ENCODE data around the gene TEAD4.

TEAD4 gene

DNA sequence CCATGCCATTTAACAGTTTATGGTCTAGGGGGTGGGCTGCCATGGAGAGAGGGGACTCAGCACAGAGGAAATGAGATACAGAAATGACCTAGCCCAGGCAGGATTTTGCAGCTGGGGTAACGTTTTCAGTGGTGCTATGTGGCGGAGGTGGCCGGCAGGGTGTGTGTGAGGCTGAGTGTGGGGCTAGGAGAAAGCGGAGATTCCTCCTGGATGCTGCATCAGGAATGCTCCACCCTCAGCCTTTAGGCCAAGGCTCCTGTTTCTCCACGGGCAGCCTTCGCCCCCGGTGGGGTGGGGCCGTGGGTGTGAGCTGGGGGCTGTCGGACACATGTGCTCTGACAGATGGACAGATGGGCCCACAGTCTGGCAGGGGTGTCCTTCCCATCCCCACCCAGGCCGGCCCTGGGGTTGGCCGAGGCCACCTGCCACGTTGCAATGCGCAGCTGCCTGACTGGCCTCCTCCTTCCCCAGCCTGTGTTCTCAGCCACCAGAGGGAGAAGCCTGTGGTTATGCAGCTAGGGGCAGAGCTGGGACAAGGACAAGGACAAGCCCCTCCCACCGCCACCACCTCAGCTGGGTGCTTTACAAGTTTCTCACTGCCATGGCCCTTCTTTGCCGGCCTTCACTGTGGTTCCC, 44.3 kb downstream of the TEAD4 start:
- DNase-seq: no peak

DNA sequence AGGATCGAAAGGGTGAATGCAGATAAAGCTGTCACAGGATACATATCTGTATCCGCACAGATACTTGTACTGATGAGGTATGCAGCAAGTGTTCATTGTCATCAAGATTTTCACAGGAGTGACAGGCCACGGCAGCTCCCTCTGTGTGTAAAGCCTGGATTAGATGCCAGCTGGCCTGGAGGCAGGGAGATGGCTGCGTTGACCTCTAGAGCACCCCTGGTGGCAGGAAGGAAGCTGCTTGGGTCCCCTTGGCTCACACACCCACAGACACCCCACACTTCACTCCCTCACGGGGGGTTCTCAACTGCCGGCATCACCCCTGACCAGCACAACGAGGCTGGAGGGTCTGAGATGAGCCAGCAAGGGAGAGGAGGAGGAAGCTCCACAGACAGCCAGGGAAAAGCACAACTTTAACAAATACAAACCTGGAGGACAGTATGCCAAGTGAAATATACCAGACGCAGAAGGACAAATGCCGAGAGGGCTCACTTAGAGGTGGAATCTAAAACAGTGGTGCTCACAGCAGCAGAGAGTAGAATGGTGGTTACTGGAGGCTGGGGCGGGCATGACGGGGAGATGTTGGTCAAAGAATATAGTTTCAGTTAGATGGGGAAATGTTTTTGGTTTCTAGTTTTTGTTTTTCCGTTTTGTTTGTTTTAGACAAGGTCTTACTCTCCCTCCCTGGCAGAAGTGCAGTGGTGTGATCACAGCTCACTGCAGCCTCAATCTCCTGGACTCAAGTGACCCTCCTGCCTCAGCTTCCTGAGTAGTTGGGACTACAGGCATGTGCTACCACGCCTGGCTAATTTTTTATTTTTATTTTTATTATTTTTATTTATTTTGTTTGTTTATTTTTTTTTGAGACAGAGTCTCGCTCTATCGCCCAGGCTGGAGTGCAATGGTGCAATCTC, 45.7 kb downstream of the TEAD4 start:
- DNase-seq: no peak

DNA sequence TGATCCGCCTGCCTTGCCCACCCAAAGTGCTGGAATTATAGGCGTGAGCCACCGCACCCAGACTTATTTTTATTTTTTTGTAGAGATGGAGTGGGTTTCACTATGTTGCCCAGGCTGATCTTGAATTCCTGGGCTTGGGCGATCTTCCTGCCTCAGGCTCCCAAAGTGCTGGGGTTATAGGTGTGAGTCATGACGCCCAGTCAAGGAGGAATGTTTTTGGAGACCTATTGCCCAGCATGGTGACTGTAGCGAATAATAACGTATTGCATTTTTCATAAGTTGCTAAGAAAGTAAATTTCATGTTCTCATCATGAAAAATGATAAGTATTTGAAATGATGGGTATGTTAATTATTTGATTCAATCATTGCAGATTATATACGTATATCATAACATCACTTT, 46.5 kb downstream of the TEAD4 start:
- DNase-seq: no peak

DNA sequence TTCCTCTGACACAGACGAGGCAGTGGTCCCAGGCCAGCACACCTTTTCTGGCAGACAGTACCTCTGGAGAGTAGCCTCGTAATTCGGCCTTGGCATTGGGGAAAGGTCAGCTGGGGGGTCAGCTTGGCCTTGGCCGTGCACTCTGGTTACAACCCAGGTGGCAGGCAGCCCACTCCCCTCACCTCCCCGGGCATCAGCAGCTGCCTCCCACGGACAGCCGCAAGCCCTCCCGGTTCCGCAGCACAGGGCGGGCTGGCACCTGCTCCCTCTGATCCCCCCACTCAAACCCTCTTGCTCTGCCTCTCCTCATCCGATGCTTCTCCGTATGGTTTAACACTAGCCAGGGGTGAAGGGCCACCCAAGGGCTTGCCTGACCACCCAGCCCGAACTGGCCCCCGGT, 50.6 kb downstream of the TEAD4 start:
- no peak for DNase-seq

DNA sequence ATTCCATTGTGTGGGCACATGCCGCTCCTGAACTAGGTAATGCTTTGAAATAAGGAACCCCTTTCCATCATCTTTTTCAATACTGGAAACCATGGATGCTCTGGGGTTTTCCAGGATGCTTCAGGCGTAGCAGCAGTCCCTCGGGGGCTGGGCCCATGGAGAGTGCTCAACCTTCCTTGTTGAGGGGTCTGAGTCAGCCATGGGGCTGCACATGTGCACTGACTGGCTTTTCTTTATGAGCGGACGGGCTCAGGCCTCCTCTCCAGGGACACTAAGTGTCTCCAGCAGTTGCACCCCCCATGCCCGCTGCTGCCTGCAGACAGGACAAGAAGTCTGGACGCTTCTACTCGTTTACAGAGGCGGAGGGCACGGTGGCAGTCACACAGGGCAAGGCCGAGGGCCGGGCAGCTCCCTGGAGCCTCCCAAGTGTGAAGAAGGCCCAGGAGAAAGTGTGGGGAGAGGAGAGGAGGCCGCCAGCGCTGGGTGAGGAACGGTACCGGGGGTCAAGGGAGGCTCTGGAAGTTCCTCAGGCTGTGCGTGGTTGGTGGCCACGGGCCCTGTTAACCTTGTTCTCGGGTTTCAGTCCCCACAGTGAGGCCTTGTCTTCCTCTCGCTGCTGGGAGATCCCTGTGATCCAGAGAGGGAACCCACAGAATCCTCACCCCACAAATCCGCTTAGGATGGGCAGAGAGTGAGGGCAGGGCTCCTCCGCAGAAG, 51.2 kb downstream of the TEAD4 start:
- no peak for DNase-seq

DNA sequence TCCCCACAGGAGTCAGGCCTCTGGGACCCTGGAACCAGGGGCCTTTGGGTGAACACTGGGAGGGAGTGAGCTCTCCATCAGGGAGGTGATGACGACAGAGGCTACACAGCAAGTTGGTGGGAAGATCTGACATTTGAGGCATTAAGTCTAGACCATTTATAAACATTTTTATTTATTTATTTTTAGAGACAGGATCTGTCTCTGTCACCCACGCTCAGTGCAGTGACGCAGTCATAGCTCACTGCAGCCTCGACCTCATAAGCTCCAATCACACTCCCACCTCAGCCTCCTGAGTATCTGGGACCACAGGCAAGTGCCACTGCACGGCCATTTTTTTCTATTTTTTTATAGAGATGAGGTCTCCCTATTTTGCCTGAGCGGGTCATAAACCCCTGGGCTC, 53.6 kb downstream of the TEAD4 start:
- no peak for DNase-seq

DNA sequence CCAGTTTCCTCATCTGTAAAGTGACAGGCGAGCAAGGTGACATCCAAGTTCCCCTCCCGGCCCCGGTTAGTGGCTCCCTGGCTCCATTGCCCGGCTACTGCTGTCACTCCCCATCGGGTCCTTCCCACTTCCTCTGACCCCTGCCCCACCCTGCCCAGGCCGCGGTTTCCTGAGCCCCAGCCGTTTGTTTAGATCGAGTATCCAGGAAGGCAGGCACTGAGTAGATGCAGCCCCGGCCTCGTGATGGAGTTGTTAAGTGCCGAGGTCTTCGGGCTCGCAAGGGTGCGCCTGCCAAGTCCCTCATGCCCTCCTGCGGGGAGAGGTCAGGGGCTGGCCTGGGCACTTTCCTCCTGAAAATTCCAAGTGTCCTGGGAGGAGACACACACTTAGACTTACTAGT, 55.4 kb downstream of the TEAD4 start:
- no peak for DNase-seq

DNA sequence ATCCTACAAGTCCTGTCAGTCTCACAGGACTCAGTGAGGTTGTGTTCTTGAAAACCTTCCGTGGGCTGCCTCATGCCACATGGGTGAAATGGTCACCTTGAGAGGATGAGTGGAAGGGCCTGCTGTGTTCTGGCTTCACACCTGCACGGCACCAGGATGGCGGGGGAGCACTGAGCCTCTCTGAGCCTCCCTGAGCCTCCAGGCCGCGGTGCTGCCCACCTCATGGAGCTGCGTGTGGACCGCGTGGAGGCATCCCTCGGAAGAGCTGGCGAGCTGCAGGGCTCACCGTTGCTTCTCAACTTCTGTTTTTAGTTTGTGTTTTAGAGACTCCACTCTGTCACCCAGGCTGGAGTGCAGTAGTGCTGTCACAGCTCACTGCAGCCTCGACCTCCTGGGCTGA, 56.2 kb downstream of the TEAD4 start:
- no peak for DNase-seq

DNA sequence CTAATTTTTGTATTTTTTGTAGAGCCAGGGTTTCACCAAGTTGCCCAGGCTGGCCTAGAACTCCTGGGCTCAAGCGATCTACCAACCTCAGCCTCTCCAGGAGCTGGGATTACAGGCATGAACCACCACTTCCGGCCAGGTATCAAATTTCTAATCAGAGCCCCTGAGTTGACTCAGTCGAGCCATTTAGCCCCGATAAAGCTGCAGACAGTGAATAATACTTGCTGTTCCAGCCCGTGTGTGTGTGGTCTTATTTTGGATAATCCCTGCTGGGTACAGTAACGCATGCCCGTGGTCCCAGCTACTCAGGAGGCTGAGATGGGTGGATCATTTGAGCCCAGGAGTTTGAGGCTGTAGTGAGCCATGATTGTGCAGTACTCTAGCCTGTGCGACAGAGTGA, 57.0 kb downstream of the TEAD4 start:
- no peak for DNase-seq

DNA sequence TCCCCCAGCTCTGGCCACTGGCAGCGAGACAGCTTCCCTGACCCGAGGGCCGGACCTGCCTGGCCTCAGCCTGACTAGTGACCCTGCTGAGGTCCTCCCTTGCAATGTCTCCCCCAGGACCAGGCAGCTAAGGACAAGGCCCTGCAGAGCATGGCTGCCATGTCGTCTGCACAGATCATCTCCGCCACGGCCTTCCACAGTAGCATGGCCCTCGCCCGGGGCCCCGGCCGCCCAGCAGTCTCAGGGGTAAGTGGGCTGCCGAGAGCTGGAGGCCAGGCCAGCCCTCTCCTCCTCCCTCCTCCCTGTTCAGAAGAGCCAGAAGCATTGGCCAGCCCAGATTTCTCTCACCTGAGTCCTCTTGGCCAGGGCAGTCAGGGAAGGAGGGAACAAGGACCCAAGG, 58.1 kb downstream of the TEAD4 start:
- no peak for DNase-seq

DNA sequence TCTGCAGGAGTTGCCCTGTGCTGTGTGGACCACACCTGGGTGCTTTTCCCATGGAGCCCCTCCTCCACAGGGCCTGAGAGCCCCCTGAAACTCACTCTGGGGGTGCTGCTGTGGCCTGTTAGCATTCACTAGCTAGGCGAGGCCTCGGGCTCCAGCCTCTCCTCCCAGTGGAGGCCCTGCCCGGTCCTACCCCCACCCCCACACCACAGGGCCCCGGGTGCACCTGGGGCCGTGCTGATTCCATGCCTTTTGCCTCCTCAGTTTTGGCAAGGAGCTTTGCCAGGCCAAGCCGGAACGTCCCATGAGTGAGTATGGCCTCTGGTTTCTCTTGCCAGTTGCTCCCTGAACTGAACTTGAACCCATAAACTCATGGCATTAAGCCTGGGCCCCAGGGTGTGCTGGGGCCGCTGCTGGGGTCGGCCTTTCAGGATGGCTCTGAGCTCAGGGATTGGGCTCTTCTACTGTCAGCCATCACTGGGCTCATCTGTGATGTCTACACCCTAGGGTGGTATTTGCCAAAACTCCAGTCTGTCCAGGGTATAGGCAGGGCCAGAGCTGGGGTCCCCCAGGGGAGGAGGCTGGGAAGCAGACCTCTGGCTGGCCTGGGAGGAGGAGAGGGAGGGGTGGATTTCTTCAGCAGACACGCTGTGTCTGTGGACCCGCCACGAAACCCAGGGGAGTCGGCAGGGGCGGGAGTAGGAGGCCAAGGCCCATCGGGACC, 59.2 kb downstream of the TEAD4 start:
- no peak for DNase-seq

DNA sequence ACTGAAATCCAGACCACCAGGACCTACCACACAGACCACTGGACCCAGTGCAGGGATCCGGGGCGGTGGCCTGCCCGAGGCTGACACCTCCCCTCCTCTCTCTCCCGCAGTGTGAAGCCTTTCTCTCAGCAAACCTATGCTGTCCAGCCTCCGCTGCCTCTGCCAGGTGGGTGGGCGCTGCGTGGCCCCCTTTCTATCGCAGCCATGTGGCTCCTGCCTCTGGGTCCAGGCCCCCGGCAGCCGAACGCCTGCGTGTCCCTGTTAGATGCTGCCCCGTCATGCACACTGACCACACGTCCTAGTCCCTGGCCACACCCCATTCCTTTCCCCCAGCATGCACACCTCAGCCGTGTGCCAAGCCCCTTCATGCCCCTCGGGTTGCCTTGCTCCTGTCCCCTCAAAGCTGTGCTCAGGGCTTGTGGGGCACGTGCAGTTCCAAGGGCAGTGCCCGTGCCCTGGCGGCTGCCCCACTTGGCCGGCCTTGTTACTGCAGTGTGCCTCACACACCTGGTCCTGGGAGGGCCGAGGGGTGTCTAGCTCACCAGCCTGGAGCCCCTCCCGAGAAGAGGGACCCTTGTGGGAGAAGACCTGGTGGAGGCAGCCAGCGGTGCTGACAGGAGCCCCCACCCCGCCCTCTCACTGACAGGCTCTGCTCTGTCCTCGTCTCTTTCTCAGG, 59.9 kb downstream of the TEAD4 start:
- DNase-seq: no peak

DNA sequence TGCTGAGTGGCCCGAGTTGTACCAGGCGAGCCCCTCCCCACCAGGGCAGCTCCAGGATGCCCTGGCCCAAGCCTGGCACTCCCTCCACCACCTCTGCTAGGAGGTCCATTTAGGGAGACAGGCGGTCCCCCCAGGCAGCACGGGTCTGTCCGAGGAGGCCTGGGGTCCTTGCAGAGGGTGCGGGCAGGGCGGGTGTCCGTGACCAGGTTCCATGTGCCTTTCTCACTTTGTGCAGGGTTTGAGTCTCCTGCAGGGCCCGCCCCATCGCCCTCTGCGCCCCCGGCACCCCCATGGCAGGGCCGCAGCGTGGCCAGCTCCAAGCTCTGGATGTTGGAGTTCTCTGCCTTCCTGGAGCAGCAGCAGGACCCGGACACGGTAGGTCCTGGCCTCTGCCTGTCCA, 61.2 kb downstream of the TEAD4 start:
- DNase-seq: no peak

DNA sequence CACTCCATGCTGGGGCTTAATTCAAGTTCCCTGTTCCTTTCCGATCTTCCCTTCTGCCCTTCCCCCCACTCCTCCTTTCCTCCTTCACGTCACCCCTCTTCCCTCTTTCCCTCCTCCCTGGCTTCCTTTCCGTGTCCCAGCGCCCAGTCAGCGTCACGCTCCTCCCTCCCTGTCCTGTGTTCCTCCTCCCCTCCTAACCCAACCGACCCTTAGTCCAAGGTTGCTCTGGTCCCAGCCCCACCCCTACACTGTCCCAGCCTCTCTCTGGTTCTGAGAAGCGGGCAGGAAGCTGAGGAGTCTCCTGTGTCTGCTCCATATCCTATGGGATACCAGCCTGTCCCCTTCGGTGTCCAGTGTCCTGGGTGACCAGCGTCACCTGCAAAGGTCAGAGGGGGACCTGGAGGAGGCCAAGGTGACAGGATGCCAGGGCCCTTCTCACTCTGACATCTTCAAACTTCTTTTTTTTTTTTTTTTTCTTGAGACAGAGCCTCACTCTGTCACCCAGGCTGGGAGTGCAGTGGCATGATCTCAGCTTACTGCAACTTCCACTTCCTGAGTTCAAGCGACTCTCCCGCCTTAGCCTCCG, 61.7 kb downstream of the TEAD4 start:
- DNase-seq: no peak

DNA sequence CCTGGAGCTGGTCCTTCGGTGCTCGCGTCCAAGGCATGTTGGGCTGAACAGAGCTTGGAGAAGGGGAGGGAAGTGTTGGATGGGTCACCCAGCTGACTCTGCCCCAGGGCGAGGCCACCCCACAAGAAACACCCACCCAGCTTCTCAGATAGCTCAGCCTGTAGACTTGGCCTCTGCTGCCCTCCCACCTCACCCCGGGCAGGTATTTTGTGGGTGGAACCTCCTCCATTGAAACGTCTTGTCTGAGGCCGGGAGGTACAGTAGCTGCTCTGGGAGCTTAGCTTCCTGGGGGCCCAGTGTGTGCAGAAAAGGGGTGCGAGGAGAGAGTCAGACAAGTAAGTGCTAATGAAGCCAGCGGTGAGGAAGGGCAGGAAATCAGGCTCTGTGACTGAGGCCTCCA, 63.2 kb downstream of the TEAD4 start:
- no peak for DNase-seq

DNA sequence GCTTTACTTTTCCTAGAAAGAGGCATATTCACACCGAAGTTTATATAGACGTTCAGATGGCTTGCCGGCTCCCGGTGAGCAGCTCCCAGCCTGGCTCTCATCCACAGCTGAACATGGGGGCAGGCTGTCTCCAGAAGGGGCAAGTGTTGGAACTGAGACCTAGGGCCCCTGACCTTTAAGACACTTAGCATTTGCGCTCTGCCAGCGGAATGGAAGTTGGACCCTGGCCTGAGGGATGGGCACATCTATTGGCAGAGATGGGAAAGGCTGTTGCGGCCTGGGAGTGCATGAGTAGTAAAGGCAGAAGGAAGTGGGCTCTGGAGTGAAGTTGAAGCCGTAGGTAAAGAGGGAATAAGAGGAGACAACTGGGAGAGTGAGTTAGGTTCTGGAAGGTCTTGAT, 63.8 kb downstream of the TEAD4 start:
- no peak for DNase-seq

DNA sequence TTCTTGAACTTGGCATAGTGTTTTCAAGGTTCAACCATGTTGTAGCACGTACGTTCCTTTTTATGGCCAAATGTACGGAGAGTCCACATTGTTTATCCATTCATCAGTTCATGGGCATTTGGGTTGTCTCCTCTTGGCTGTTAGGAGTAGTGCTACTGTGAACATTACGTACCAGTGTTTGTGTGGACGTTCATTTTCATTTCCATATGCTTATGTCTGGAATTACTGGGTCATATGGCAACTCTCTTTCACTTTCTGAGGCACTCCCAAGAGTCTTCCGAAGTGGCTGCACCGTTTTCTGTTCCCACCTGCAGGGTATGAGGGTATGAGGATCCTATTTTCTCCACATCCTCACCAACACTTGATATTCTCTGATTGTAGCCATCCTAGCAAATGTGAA, 68.9 kb downstream of the TEAD4 start:
- DNase-seq: no peak

DNA sequence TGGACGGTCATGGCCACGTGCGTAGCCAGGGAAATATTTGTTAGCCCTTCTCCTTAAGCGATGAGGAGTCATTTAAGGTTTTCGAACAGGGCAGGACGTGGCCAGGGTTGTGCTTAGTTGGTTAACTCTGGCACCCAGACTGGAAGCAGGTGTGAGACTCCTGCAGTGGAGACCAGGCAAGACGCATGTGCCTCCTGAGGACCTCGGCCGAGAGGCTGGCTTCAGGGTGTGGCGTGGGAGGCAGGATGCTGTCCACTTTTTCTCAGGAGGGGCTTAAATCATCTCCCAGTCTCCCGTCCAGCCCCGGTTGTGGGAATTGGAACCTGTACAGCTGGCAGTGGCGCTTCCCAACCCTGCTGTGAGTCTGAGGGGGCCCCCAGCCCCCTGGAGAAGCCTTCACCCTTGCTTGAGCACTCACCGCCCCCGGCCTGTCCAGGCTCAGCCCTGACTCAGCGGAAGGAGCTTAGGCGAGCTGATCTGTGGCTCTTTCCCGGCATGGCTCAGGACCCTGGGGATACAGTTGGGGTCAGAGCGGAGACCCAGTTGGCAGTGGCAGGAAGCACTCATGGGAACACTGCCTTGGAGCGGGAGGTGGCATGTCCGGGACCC, 71.7 kb downstream of the TEAD4 start:
- DNase-seq: no peak

DNA sequence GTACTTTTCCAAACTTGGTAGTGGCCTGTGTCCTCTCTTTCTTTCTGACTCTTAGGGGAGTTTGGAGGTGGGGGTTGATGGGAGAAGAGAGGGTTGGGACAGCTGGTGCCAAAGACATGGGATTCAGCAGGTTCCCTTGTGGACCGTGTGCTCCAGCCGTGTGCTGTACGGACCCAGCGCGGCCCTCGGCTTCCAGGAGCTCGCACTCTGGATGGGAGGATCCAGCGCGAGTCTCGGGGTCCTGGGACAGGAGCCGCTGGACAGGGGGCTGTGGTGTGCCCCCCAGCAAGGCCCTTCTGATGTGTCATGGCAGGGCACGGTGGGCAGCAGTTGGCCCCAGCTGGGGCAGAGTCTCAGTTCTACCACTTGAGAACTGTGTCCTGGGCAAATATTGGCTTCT, 73.0 kb downstream of the TEAD4 start:
- no peak for DNase-seq

DNA sequence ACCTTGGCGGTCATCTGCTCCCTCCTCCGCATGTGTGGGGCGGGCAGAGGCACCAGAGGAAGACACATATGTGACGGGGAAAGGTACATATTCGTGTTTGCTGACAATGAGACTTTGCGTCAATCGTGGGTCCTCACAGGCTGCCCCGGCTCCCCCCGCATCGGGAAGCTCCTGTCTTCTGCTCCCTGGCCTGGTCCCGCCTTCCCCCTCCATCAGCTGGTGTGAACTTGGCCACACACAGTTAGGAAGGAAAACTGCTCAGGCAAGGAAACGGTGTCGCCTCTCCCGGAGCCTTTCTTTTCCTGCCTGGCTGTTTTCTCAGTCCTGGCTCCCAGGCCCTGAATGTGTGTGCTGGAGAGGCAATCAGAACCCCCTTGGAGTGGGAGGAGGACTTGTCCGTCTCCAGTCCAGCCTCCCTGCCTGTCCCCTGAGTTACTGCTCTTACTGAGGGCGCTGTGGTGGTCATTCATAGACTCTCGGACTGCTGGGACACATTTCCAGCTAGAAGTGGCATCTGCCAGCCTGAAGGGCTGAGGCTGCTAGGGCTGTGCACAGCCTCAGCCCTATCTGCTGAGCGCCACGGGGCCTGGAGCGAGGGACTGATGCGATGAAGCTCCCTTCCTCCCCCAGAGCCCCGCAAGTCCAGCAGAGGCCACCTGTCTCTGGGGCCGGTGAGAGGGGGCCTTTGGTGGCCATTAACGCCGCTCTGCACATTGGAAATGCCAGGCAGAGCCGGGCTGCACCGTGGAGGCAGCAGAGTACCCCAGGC, 73.8 kb downstream of the TEAD4 start:
- no peak for DNase-seq

DNA sequence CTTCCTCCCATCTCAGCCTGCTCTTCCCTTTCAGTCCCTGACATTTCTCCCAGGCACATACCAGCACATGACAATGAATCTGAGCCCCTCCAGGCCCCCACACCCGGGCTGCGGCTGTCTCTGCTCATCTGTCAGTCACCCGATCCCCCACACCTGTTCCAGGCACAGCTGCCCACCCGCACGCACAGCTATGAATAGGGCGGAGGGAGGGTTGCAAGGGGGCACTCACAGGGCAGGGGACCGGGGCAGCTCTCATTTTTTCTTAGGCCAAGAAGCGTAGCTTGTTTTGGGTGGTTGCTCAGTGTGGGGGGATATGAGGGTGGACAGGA, 74.3 kb downstream of the TEAD4 start:
- DNase-seq: no peak
